Heart left ventricle (tissue), 16 donors: ENCODE measurements around the gene UBL7. TPM values are rescaled to one million over a fixed set of nuclear protein-coding genes. Genes with fewer than 3 reads are reported as not detected.

Source experiments
- ATAC-seq, 4 donors: fragments of 200-7000 bp; cut with Tn5 transposase; one replicate each; pipeline ENCODE4 v1.9.1; 2020 to 2022; ENCODE audit warnings: moderate library complexity in 4 of 4, mild to moderate bottlenecking in 3 of 4, moderate number of reproducible peaks in 1 of 4
- DNase-seq, 5 donors: peaks; one replicate each; pipeline ENCODE4 v3.0.0-alpha.2; 2020
- H3K27ac ChIP-seq, 12 donors: fragments of 200-600 bp; sonication (generic) in 4 of 12; one replicate each; pipeline versions ENCODE4 v1.5.0 to v1.8.0; 2016 to 2022; ENCODE audit warnings: mild to moderate bottlenecking in 2 of 12
- H3K27me3 ChIP-seq, 9 donors: fragments of 200-600 bp; sonication (generic) in 2 of 9; one replicate each; pipeline versions ENCODE4 v1.5.1 to v1.8.0; 2016 to 2022; ENCODE audit warnings: mild to moderate bottlenecking in 3 of 9
- H3K36me3 ChIP-seq, 9 donors: fragments of 200-600 bp; sonication (generic) in 2 of 9; one replicate each; pipeline versions ENCODE4 v1.5.0 to v1.8.0; 2018 to 2022; ENCODE audit warnings: mild to moderate bottlenecking in 2 of 9
- H3K4me1 ChIP-seq, 12 donors: fragments of 200-600 bp; sonication (generic) in 4 of 12; one replicate each; pipeline versions ENCODE4 v1.5.0 to v1.8.0; 2016 to 2022; ENCODE audit warnings: mild to moderate bottlenecking in 3 of 12
- H3K4me3 ChIP-seq, 12 donors: fragments of 200-600 bp; sonication (generic) in 4 of 12; one replicate each; pipeline versions ENCODE4 v1.5.0 to v1.8.0; 2017 to 2022; ENCODE audit warnings: mild to moderate bottlenecking in 9 of 12, moderate library complexity in 4 of 12
- H3K9me3 ChIP-seq, 12 donors: fragments of 200-600 bp; sonication (generic) in 4 of 12; one replicate each; pipeline versions ENCODE4 v1.5.0 to v1.8.0; 2016 to 2022; ENCODE audit warnings: mild to moderate bottlenecking in 1 of 12
- CTCF ChIP-seq, 12 donors: fragments of 200-600 bp; sonication (generic) in 4 of 12; IDR thresholded peaks; one replicate each; pipeline versions ENCODE4 v1.5.0 to v1.8.0; 2018 to 2022; ENCODE audit warnings: antibody characterized with exemption in 12 of 12, mild to moderate bottlenecking in 5 of 12
- POLR2A ChIP-seq, 2 donors: fragments of 450-650 bp; IDR thresholded peaks; one replicate each; pipeline ENCODE4 v1.6.1; 2017; ENCODE audit warnings: antibody characterized with exemption in 2 of 2, mild to moderate bottlenecking in 2 of 2, moderate library complexity in 2 of 2
- WGBS, 4 donors: extraction: QIAGEN DNeasy Blood & Tissue Kit in 2 of 4; methylation state at CpG; one replicate each; pipeline versions ENCODE4 v1.1.5 to v1.1.7; 2013 to 2018; 5-methylcytosine and 5-hydroxymethylcytosine counted together
- intact Hi-C, 10 donors: fragments of 100-400 bp; cut with DNase I; formaldehyde crosslinking; loops; one replicate each; pipeline versions ENCODE4 v1.11.1 to v1.14.2; 2022
- polyA plus RNA-seq, 2 donors: library from polyadenylated mRNA; stranded (reverse); fragments of 200-250 nt; gene quantifications; one replicate each; pipeline ENCODE4 v1.2.3, GENCODE V29; 2013
- total RNA-seq, 9 donors: library from RNA; depleted of rRNA in 2 of 9; stranded (reverse); fragments of >200 nt in 2 of 9; fragmentation: NEBNext Ultra II Directional in 3 of 9; extraction: Animal tissue kit (Norgen Biotek cat#: 25700) in 3 of 9; gene quantifications; one replicate each; pipeline versions ENCODE4 v1.1.0 to v1.2.4, GENCODE V29; 2016 to 2023
- donor health status: ischemic (EF 13 %, LVEDD 7.1; RV severe dilation, severe dysfunction).
- donor health status: healthy with polysubstance abuse.
- donor health status: DM: no; HTN: yes; CAD: no.
- donor health status: DM: no; HTN: no; CAD: no.
- donor health status: ischemic (EF 25% LVEDD 6.9; RV normal size, moderate dysfunction).
- donor health status: ischemic (EF 25% LVEDD 5.7; RV mildly dilated, moderate dysfunction).
- donor health status: healthy.
- donor health status: DM: yes; HTN: yes; CAD: no.
- donor health status: ischemic (EF 35%, LVEDD 5.7; RV mildly dilated, moderate dysfunction).
- donor health status: nonischemic (EF 11% LVEDD 7.7; RV severe dilation, severe dysfunction).
- donor health status: DM: yes; HTN: yes; CAD: no.
- donor health status: PGD.
- donor health status: ischemic (EF 29% LVEDD 5.4; RV normal size, mild dysfunction).
- donor health status: nonischemic (EF 23%, LVEDD 6.1; RV moderate dilation, normal function).

UBL7 gene
- total and polyA plus RNA-seq, 11 donors: 40.6 to 102 (median 49.5) TPM

- WGBS, 4 donors: 42 to 50% (median 47%) methylated on average over 2 of the region's 2 CpGs
These were observed 22.8 kb downstream of the UBL7 start for GRCh38 chr15:74438206-74438605.

GRCh38 chr15:74434263-74435136 is 26.5 kb downstream of the UBL7 start:
- H3K27ac ChIP-seq: peak overlapping the region in 10 of 12 donors; percentile 31 to 79 (median 63)
- intact Hi-C loops: loop anchor here in 1 of 10 donors (5.0 kb wide), 1 partner anchor 333 kb away; no protein-coding TSS in a partner anchor
- DNase-seq: peak in 1 of 5 donors; percentile 27
- peak overlapping the region; percentile 50 to 94 (median 82) for H3K4me3 ChIP-seq
- ATAC-seq: peak in 3 of 4 donors; percentile 1 to 5 (median 1)
- TF ChIP-seq CTCF (IDR thresholded peaks at IDR 0.05): no peak
- no peak for TF ChIP-seq POLR2A (IDR thresholded peaks at IDR 0.05)
- 66 to 77% (median 70%) methylated on average over 13 to 16 of the region's 16 CpGs for WGBS, 4 donors
- H3K36me3 ChIP-seq: no peaks in the 10 kb centered on the region
- no peaks in the 10 kb centered on the region for H3K9me3 ChIP-seq
- H3K27me3 ChIP-seq: peaks cover 0 to 13% (median 4%) of the 10 kb centered on the region in 9 donors
- peaks cover 0 to 31% (median 15%) of the 10 kb centered on the region in 12 donors for H3K4me1 ChIP-seq

More at GRCh38 chr15:74438206-74438605, 22.8 kb downstream of the UBL7 start:
- Histone ChIP-seq H3K27me3 (peaks cover 0 to under 1% (median 0%) of the 10 kb centered on the region in 9 donors), H3K36me3 (no peaks in the 10 kb centered on the region), H3K4me3 (no peak overlapping the region), H3K4me1 (peaks cover 0 to 24% (median 8%) of the 10 kb centered on the region in 12 donors), H3K27ac (no peak overlapping the region), H3K9me3 (no peaks in the 10 kb centered on the region)
- no peak for ATAC-seq
- TF ChIP-seq POLR2A (IDR thresholded peaks at IDR 0.05): no peak
- TF ChIP-seq CTCF (IDR thresholded peaks at IDR 0.05): no peak
- intact Hi-C loops: loop anchor here (1.0 to 5.0 kb wide), 4 partner anchors 55 to 329 kb away; no protein-coding TSS in a partner anchor
- peak in 1 of 5 donors; percentile 29 for DNase-seq

GRCh38 chr15:74433592-74434262 is 27.2 kb downstream of the UBL7 start, which contains the start of gene SEMA7A:
SEMA7A (minus strand) TSS chr15:74433958; CDS start chr15:74433918, 40 bp downstream.
- DNase-seq (peak; percentile 85 to 94 (median 87)), ATAC-seq (peak; percentile 71 to 96 (median 93))
- no peaks in the 10 kb centered on the region for H3K36me3 ChIP-seq
- peaks cover 0 to 38% (median 15%) of the 10 kb centered on the region in 12 donors for H3K4me1 ChIP-seq
- intact Hi-C loops: no loop called here
- peak within 1 kb of the TSS; percentile 50 to 94 (median 82) for H3K4me3 ChIP-seq
- H3K27ac ChIP-seq: peak within 1 kb of the TSS in 10 of 12 donors; percentile 49 to 79 (median 70)
- H3K27me3 ChIP-seq: peaks cover 0 to 13% (median 4%) of the 10 kb centered on the region in 9 donors
- TF ChIP-seq POLR2A (IDR thresholded peaks at IDR 0.05): peak in 1 of 2 donors; percentile 87
- peak in 2 of 12 donors; percentile 15 to 25 for TF ChIP-seq CTCF (IDR thresholded peaks at IDR 0.05)
- no peaks in the 10 kb centered on the region for H3K9me3 ChIP-seq
- WGBS, 4 donors: 1 to 6% (median 2%) methylated on average over 29 to 75 of the region's 75 CpGs
